ENCODE data around the gene ABHD2.

GRCh38 chr15:89138999-89139612 lies 50.9 kb downstream of the ABHD2 start:
- no peak for TF ChIP-seq CTCF (IDR thresholded peaks at IDR 0.05; ENCODE audit: low read depth, low read length, poor library complexity, severe bottlenecking)
- TF ChIP-seq EZH2phosphoT487 (IDR thresholded peaks at IDR 0.05; ENCODE audit: borderline replicate concordance, low read length) = no peak

All from DOHH2 (cell line).